Frontal cortex (tissue), 1 donor: Measurements from ENCODE around the gene MLPH. TPM values are rescaled to one million over a fixed set of nuclear protein-coding genes. Genes with fewer than 3 reads are reported as not detected.

Experiments
- small RNA-seq: library from RNA; depleted of rRNA; stranded (forward); fragments of <200 nt; gene quantifications from one replicate; pipeline ENCODE3, GENCODE V24; 2014
- total RNA-seq: library from RNA; depleted of rRNA; stranded (reverse); fragments of >200 nt; gene quantifications from one replicate; pipeline ENCODE4 v1.2.3, GENCODE V29; 2014

MLPH gene
- total RNA-seq, 1 donor from 2014 or later: 0.82 TPM

Small RNA genes within 50 kb of the gene (small RNA-seq; reads per million reads assigned to genes)
- gene MIR6811 (not detected), gene RNU6-1140P (not detected)

Other genes starting within 250 kb of the MLPH start
- 12.2 TPM for gene COL6A3, start 73.1 kb upstream of the MLPH start, total RNA-seq
- not detected for gene PRLH, start 79.3 kb downstream of the MLPH start, total RNA-seq
- gene RAB17, start 103.5 kb downstream of the MLPH start, total RNA-seq: 0.41 TPM
- gene LRRFIP1, start 140.3 kb downstream of the MLPH start, total RNA-seq: 27.7 TPM